DND-41 (cell line): ENCODE measurements around the gene JAK3.

Experiments used
- ATAC-seq: fragments of 200-7000 bp; cut with Tn5 transposase; 3 replicates; pipeline ENCODE4 v1.9.1; 2021; ENCODE audit warnings: low read depth; ENCODE audit not compliant: insufficient read depth
- DNase-seq: peaks from one replicate; pipeline ENCODE4 v3.0.0-alpha.2; 2020
- H2AFZ ChIP-seq: 2 replicates; pipeline ENCODE4 v1.6.0; 2012; ENCODE audit warnings: low read depth, low read length
- H3K27ac ChIP-seq: 2 replicates; pipeline ENCODE4 v1.5.1; 2012; ENCODE audit warnings: low read length, inconsistent platforms
- H3K27me3 ChIP-seq: fragments of 200-600 bp; sonication (generic); 2 replicates; pipeline ENCODE4 v1.6.0; 2012; ENCODE audit warnings: low read length, mild to moderate bottlenecking, inconsistent platforms; ENCODE audit not compliant: insufficient read depth, poor library complexity
- H3K36me3 ChIP-seq: 2 replicates; pipeline ENCODE4 v1.5.1; 2012; ENCODE audit warnings: low read length, inconsistent platforms; ENCODE audit not compliant: insufficient read depth
- H3K4me1 ChIP-seq: 2 replicates; pipeline ENCODE4 v1.5.1; 2012; ENCODE audit warnings: mild to moderate bottlenecking, low read length; ENCODE audit not compliant: insufficient read depth
- H3K4me2 ChIP-seq: 2 replicates; pipeline ENCODE4 v1.6.0; 2012; ENCODE audit warnings: mild to moderate bottlenecking, moderate library complexity, low read length, inconsistent platforms; ENCODE audit not compliant: insufficient read depth
- H3K4me3 ChIP-seq, 2 experiments: fragments of 200-600 bp in 1 of 2; shearing (Covaris generic) in 1 of 2; 2 replicates each; pipeline ENCODE4 v1.5.1; 2012 to 2016; ENCODE audit warnings: inconsistent platforms in 2 of 2, low read length in 2 of 2, mild to moderate bottlenecking in 2 of 2, low read depth in 1 of 2, moderate library complexity in 1 of 2
- H3K79me2 ChIP-seq: 2 replicates; pipeline ENCODE4 v1.6.0; 2012; ENCODE audit warnings: low read length, inconsistent platforms; ENCODE audit not compliant: insufficient read depth
- H3K9ac ChIP-seq: 2 replicates; pipeline ENCODE4 v1.6.0; 2012; ENCODE audit warnings: low read depth, mild to moderate bottlenecking, inconsistent platforms, low read length, moderate library complexity
- H3K9me3 ChIP-seq: 2 replicates; pipeline ENCODE4 v1.5.1; 2012; ENCODE audit warnings: low read length, moderate library complexity, mild to moderate bottlenecking, inconsistent platforms; ENCODE audit not compliant: insufficient read depth, severe bottlenecking
- H4K20me1 ChIP-seq: 2 replicates; pipeline ENCODE4 v1.6.0; 2012; ENCODE audit warnings: low read length; ENCODE audit not compliant: insufficient read depth
- CTCF ChIP-seq: IDR thresholded peaks from 2 replicates; pipeline ENCODE4 v1.5.1; 2012; ENCODE audit warnings: borderline replicate concordance, low read length, moderate library complexity, mild to moderate bottlenecking; ENCODE audit not compliant: poor library complexity, severe bottlenecking; ENCODE audit errors: extremely low read depth
- EZH2 ChIP-seq: IDR thresholded peaks from 3 replicates; pipeline ENCODE4 v1.6.1; 2012; ENCODE audit warnings: borderline replicate concordance, low read depth, mild to moderate bottlenecking, moderate library complexity, low read length, inconsistent platforms; ENCODE audit not compliant: severe bottlenecking

The JAK3 gene

GRCh38 chr19:17796838-17797423, 50.9 kb downstream of the JAK3 start:
- Histone ChIP-seq H3K27me3 (no peaks in the 10 kb centered on the region), H2AFZ (no peak overlapping the region), H3K4me3 (no peak overlapping the region), H3K4me2 (no peak overlapping the region), H3K9me3 (no peaks in the 10 kb centered on the region), H3K79me2 (no peaks in the 10 kb centered on the region), H3K9ac (no peak overlapping the region), H3K27ac (no peak overlapping the region), H3K4me1 (no peaks in the 10 kb centered on the region), H4K20me1 (no peaks in the 10 kb centered on the region), H3K36me3 (no peaks in the 10 kb centered on the region)
- DNase-seq = no peak
- no peak for TF ChIP-seq CTCF
- TF ChIP-seq EZH2 = no peak
- ATAC-seq = no peak

GRCh38 chr19:17796013-17796837, 51.6 kb downstream of the JAK3 start:
- H3K79me2 ChIP-seq = no peaks in the 10 kb centered on the region
- ATAC-seq (no peak), DNase-seq (no peak)
- TF ChIP-seq EZH2 (no peak), CTCF (no peak)
- H3K4me2 ChIP-seq = no peak overlapping the region
- no peak overlapping the region for H3K9ac ChIP-seq
- H3K4me3 ChIP-seq = no peak overlapping the region
- 0 out of 2 replicates have a peak, but pooled peaks cover 2% of the 10 kb centered on the region for H3K4me1 ChIP-seq
- no peak overlapping the region for H2AFZ ChIP-seq
- no peaks in the 10 kb centered on the region for H3K36me3 ChIP-seq
- H4K20me1 ChIP-seq = no peaks in the 10 kb centered on the region
- no peak overlapping the region for H3K27ac ChIP-seq
- no peaks in the 10 kb centered on the region for H3K9me3 ChIP-seq
- H3K27me3 ChIP-seq = no peaks in the 10 kb centered on the region

GRCh38 chr19:17795495-17795856, 52.3 kb downstream of the JAK3 start:
- H3K4me3 ChIP-seq = no peak overlapping the region
- DNase-seq (no peak), ATAC-seq (no peak)
- H4K20me1 ChIP-seq = no peaks in the 10 kb centered on the region
- H3K79me2 ChIP-seq = no peaks in the 10 kb centered on the region
- H3K9ac ChIP-seq = no peak overlapping the region
- H3K27ac ChIP-seq = no peak overlapping the region
- no peaks in the 10 kb centered on the region for H3K27me3 ChIP-seq
- no peaks in the 10 kb centered on the region for H3K36me3 ChIP-seq
- H2AFZ ChIP-seq = no peak overlapping the region
- TF ChIP-seq CTCF (no peak), EZH2 (no peak)
- H3K4me1 ChIP-seq = 0 out of 2 replicates have a peak, but pooled peaks cover 3% of the 10 kb centered on the region
- H3K4me2 ChIP-seq = no peak overlapping the region
- no peaks in the 10 kb centered on the region for H3K9me3 ChIP-seq
